A673 (cell line): Measurements from ENCODE around the gene OOSP4A. TPM values are rescaled to one million over a fixed set of nuclear protein-coding genes. Genes with fewer than 3 reads are reported as not detected.

Source experiments
- BruUV-seq: library from RNA; stranded (reverse); fragments of 400-500 nt; replicated peaks from 2 replicates; lab custom pipeline; 2021; lab: Mats Ljungman, UMichigan
- CTCF ChIA-PET: fragments of 300-600 bp; sonication (Branson Sonifier 250); formaldehyde crosslinking; loops from one replicate; lab custom pipeline; 2022; ENCODE audit warnings: antibody characterized with exemption; lab: Charles Lee
- POLR2A ChIA-PET: fragments of 300-600 bp; sonication (Branson Sonifier 250); formaldehyde crosslinking; loops from one replicate; lab custom pipeline; 2022; ENCODE audit warnings: antibody characterized with exemption; ENCODE audit not compliant: low non-redundant PET; lab: Charles Lee
- DNase-seq: peaks from one replicate; pipeline ENCODE4 v3.0.0-alpha.2; 2015; ENCODE audit warnings: low spot score
- H3K27ac ChIP-seq: fragments of 200-600 bp; sonication (generic); 2 replicates; pipeline ENCODE4 v1.5.1; 2016; ENCODE audit warnings: mixed run types, low read depth, mild to moderate bottlenecking, mixed read lengths, antibody characterized with exemption, low read length; ENCODE audit not compliant: poor library complexity, severe bottlenecking
- H3K27me3 ChIP-seq: fragments of 200-600 bp; sonication (generic); replicated peaks from 2 replicates; pipeline ENCODE4 v1.6.1; 2017; ENCODE audit warnings: mixed run types, low read depth, mild to moderate bottlenecking, mixed read lengths, antibody characterized with exemption, low read length; ENCODE audit not compliant: insufficient read depth, poor library complexity
- H3K36me3 ChIP-seq: fragments of 200-600 bp; sonication (generic); 2 replicates; pipeline ENCODE4 v1.6.1; 2016; ENCODE audit warnings: mixed run types, mild to moderate bottlenecking, mixed read lengths, antibody characterized with exemption, low read length; ENCODE audit not compliant: insufficient read depth, poor library complexity, severe bottlenecking
- H3K4me1 ChIP-seq: fragments of 200-600 bp; sonication (generic); 2 replicates; pipeline ENCODE4 v1.6.1; 2017; ENCODE audit warnings: mixed run types, mild to moderate bottlenecking, mixed read lengths, antibody characterized with exemption, low read length; ENCODE audit not compliant: insufficient read depth, poor library complexity, severe bottlenecking
- H3K4me3 ChIP-seq: fragments of 200-600 bp; sonication (generic); 2 replicates; pipeline ENCODE4 v1.5.1; 2016; ENCODE audit warnings: low read depth, mixed run types, mild to moderate bottlenecking, mixed read lengths, low read length; ENCODE audit not compliant: poor library complexity, severe bottlenecking
- H3K9me3 ChIP-seq: fragments of 200-600 bp; sonication (generic); 2 replicates; pipeline ENCODE4 v1.6.1; 2016; ENCODE audit warnings: mixed run types, low read depth, mild to moderate bottlenecking, mixed read lengths, antibody characterized with exemption, low read length; ENCODE audit not compliant: poor library complexity, severe bottlenecking
- CTCF ChIP-seq: fragments of 300-800, 200-600 bp; sonication (generic); conservative IDR thresholded peaks from 2 replicates; pipeline ENCODE4 v1.5.1; 2017; ENCODE audit warnings: low read depth, mild to moderate bottlenecking, antibody characterized with exemption, low read length, moderate library complexity, mixed read lengths
- EZH2 ChIP-seq: fragments of 200-600 bp; sonication (generic); IDR thresholded peaks from 2 replicates; pipeline ENCODE4 v1.6.1; 2017; ENCODE audit warnings: borderline replicate concordance, low read depth, mild to moderate bottlenecking, mixed read lengths, antibody characterized with exemption, low read length; ENCODE audit not compliant: poor library complexity, severe bottlenecking
- intact Hi-C: fragments of 100-400 bp; cut with micrococcal nuclease; formaldehyde crosslinking; loops from one replicate; pipeline ENCODE4 v1.10.0; 2022; ENCODE audit not compliant: unreplicated experiment
- total RNA-seq: library from RNA; stranded (reverse); gene quantifications from 2 replicates; pipeline ENCODE4 v1.2.3, GENCODE V29; 2021

OOSP4A gene
- total RNA-seq, 1 experiment from 2014 or later: not detected

GRCh38 chr11:59923813-59924212, 40.0 kb upstream of the OOSP4A start:
- Histone ChIP-seq H3K36me3 (no peaks in the 10 kb centered on the region), H3K4me1 (no peaks in the 10 kb centered on the region), H3K27me3 (peaks cover 7% of the 10 kb centered on the region), H3K27ac (no peak overlapping the region), H3K4me3 (no peak overlapping the region), H3K9me3 (peaks cover 11% of the 10 kb centered on the region)
- DNase-seq: no peak
- TF ChIP-seq CTCF (no peak), EZH2 (no peak)
- intact Hi-C loops: no loop called here
- ChIA-PET POLR2A (no interaction called here), CTCF (no interaction called here)
- BruUV-seq: no TSS peak

DNA sequence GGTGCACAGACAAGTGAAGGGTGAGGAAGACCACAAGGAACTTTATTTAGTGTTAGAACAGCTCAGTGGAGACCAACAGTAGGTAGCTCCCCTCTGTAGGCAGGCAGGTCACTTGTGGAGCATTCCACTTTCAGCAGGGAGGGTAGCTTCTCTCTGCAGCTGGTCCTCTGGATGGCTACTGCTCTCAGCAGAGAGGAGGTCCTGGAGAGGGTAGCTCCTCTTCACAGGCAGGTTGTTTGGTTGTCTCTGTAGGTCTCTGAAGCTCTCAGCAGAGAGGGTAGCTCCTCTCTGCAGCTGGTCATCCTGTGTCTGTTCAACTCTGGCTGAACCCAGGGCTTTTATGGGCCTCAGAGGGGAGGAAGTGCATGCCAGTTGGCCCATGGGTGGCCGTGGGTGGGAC, 32.1 kb upstream of the OOSP4A start:
- Histone ChIP-seq H3K27me3 (peaks cover 18% of the 10 kb centered on the region), H3K9me3 (no peaks in the 10 kb centered on the region), H3K36me3 (no peaks in the 10 kb centered on the region), H3K4me3 (no peak overlapping the region), H3K27ac (no peak overlapping the region), H3K4me1 (no peaks in the 10 kb centered on the region)
- intact Hi-C loops: no loop called here
- TF ChIP-seq EZH2: no peak
- TF ChIP-seq CTCF: no peak
- no peak for DNase-seq
- ChIA-PET CTCF (no interaction called here), POLR2A (no interaction called here)
- BruUV-seq: no TSS peak

GRCh38 chr11:59938132-59938531, 25.7 kb upstream of the OOSP4A start, which contains the start of gene OOSP1:
Gene OOSP1, plus strand, starts transcription at chr11:59938432. Its CDS starts 23 bp downstream, at chr11:59938455.
- ChIA-PET CTCF (no interaction called here), POLR2A (no interaction called here)
- H3K27me3 ChIP-seq: peaks cover 67% of the 10 kb centered on the region
- no peak for TF ChIP-seq CTCF
- no peak for TF ChIP-seq EZH2
- BruUV-seq: no TSS peak
- H3K4me1 ChIP-seq: no peaks in the 10 kb centered on the region
- H3K36me3 ChIP-seq: no peaks in the 10 kb centered on the region
- intact Hi-C loops: no loop called here
- no peaks in the 10 kb centered on the region for H3K9me3 ChIP-seq
- no peak within 1 kb of the TSS for H3K27ac ChIP-seq
- H3K4me3 ChIP-seq: no peak within 1 kb of the TSS
- DNase-seq: no peak
